Gastrocnemius medialis (tissue), 4 donors: ENCODE measurements around the gene STARD7.

Experiments used
- CTCF ChIP-seq, 5 experiments: fragments of 450-650 bp in 3 of 5; fragments of 200-600 bp in 2 of 5; sonication (generic) in 2 of 5; IDR thresholded peaks in 4 of 5; conservative IDR thresholded peaks in 1 of 5; 1 replicate in 4 of 5; 2 replicates in 1 of 5; pipeline ENCODE4 v1.5.1; 2016 to 2019; ENCODE audit warnings: antibody characterized with exemption in 5 of 5, mild to moderate bottlenecking in 3 of 5, moderate library complexity in 3 of 5
- POLR2A ChIP-seq, 2 donors: fragments of 450-650 bp; IDR thresholded peaks; one replicate each; pipeline ENCODE4 v1.6.1; 2017; ENCODE audit warnings: antibody characterized with exemption in 2 of 2, mild to moderate bottlenecking in 2 of 2, moderate library complexity in 2 of 2

- no peak for TF ChIP-seq POLR2A (IDR thresholded peaks at IDR 0.05)
- no peak for TF ChIP-seq CTCF (IDR thresholded peaks at IDR 0.05 in 4 of 5, conservative IDR thresholded peaks at IDR 0.05 in 1 of 5)
Measured at GRCh38 chr2:96171831-96172230, 36.8 kb downstream of the STARD7 start.
